Body of pancreas (tissue), 4 donors: Measurements from ENCODE around the gene ALDH1B1. TPM values are rescaled to one million over a fixed set of nuclear protein-coding genes. Genes with fewer than 3 reads are reported as not detected.

Experiments
- ATAC-seq: fragments of 150-250 bp; one replicate; pipeline ENCODE4 v1.9.1; 2016
- DNase-seq, 4 donors: peaks; one replicate each; pipeline ENCODE4 v3.0.0-alpha.2; 2019
- H3K27ac ChIP-seq, 4 donors: fragments of 200-600 bp; sonication (generic); 1 replicate in 3 of 4; 2 replicates in 1 of 4; pipeline versions ENCODE4 v1.5.1 to v1.6.1; 2016 to 2019; ENCODE audit warnings: mild to moderate bottlenecking in 1 of 4, mixed read lengths in 1 of 4, moderate library complexity in 1 of 4
- H3K27me3 ChIP-seq, 2 donors: fragments of 200-600 bp; sonication (generic); one replicate each; pipeline ENCODE4 v1.6.0; 2016; ENCODE audit warnings: mild to moderate bottlenecking in 1 of 2
- H3K36me3 ChIP-seq, 2 donors: fragments of 200-600 bp; sonication (generic); replicated peaks in 1 of 2; 2 replicates each; pipeline ENCODE4 v1.5.1; 2016; ENCODE audit warnings: low read depth in 2 of 2; ENCODE audit not compliant: insufficient read depth in 1 of 2
- H3K4me1 ChIP-seq: fragments of 200-600 bp; sonication (generic); one replicate; pipeline ENCODE4 v1.6.0; 2016
- H3K4me3 ChIP-seq, 2 donors: fragments of 200-600 bp; sonication (generic); 1 replicate in 1 of 2; 2 replicates in 1 of 2; pipeline ENCODE4 v1.5.1; 2016 to 2019
- H3K9me3 ChIP-seq, 3 donors: fragments of 200-600 bp; sonication (generic); 1 replicate in 2 of 3; 2 replicates in 1 of 3; pipeline ENCODE4 v1.5.1; 2016
- POLR2A ChIP-seq, 3 donors: fragments of 450-650 bp; IDR thresholded peaks; one replicate each; pipeline ENCODE4 v1.6.1; 2016; ENCODE audit warnings: antibody characterized with exemption in 3 of 3, mild to moderate bottlenecking in 2 of 3
- WGBS, 2 donors: methylation state at CpG; one replicate each; pipeline ENCODE4 v1.1.5; 2017; 5-methylcytosine and 5-hydroxymethylcytosine counted together
- intact Hi-C: fragments of 100-400 bp; cut with DNase I; formaldehyde crosslinking; loops from one replicate; pipeline ENCODE4 v1.15.1; 2023
- total RNA-seq, 2 donors: library from RNA; depleted of rRNA; stranded (reverse); fragments of >200 nt; gene quantifications; one replicate each; pipeline ENCODE4 v1.1.0, GENCODE V29; 2016
- TF ChIP-seq, protein P1 (sequence below), 7 experiments: fragments of 450-650 bp in 4 of 7; fragments of 200-600 bp in 3 of 7; sonication (generic) in 3 of 7; IDR thresholded peaks; one replicate each; pipeline ENCODE4 v1.5.1; 2016 to 2019; ENCODE audit warnings: antibody characterized with exemption in 7 of 7

The ALDH1B1 gene
- total RNA-seq, 2 donors from 2014 or later, result 11.7 to 17.5 TPM

DNA sequence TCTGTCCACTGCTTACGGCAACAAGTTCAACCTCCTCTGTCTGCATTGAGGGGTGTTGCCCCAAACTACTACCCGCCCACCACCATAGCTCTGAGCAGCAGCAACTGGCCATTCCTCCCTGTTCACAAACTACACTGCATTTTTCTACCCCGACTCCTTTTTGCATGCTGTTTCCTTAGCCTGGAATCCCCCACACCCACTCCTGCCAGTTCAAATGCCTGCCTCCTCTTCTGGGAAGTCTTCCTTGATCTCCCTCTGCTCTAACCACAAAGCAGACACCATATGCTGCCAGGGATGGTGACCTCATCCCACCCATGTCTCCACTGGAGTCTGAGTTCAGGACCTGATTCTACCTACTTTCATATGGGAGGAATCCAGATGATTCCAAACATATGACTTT, 13.3 kb downstream of the ALDH1B1 start:
- Histone ChIP-seq H3K27me3 (no peaks in the 10 kb centered on the region), H3K4me3 (no peak overlapping the region), H3K27ac (no peak overlapping the region), H3K9me3 (no peaks in the 10 kb centered on the region), H3K36me3 (no peaks in the 10 kb centered on the region), H3K4me1 (no peaks in the 10 kb centered on the region)
- DNase-seq, result no peak
- no peak for ATAC-seq
- no peak for TF ChIP-seq POLR2A (IDR thresholded peaks at IDR 0.05)
- TF ChIP-seq, protein P1, sequence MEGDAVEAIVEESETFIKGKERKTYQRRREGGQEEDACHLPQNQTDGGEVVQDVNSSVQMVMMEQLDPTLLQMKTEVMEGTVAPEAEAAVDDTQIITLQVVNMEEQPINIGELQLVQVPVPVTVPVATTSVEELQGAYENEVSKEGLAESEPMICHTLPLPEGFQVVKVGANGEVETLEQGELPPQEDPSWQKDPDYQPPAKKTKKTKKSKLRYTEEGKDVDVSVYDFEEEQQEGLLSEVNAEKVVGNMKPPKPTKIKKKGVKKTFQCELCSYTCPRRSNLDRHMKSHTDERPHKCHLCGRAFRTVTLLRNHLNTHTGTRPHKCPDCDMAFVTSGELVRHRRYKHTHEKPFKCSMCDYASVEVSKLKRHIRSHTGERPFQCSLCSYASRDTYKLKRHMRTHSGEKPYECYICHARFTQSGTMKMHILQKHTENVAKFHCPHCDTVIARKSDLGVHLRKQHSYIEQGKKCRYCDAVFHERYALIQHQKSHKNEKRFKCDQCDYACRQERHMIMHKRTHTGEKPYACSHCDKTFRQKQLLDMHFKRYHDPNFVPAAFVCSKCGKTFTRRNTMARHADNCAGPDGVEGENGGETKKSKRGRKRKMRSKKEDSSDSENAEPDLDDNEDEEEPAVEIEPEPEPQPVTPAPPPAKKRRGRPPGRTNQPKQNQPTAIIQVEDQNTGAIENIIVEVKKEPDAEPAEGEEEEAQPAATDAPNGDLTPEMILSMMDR (IDR thresholded peaks at IDR 0.05), result no peak
- 39 to 73% methylated on average over 3 of the region's 3 CpGs for WGBS, 2 donors
- intact Hi-C loops, result loop anchor here (10.0 kb wide), 1 partner anchor 661 kb away; no protein-coding TSS in a partner anchor

GRCh38 chr9:38406476-38407186, 14.1 kb downstream of the ALDH1B1 start:
- 83% methylated on average over 9 of the region's 9 CpGs for WGBS, 2 donors
- Histone ChIP-seq H3K4me3 (no peak overlapping the region), H3K27me3 (no peaks in the 10 kb centered on the region), H3K9me3 (no peaks in the 10 kb centered on the region), H3K4me1 (no peaks in the 10 kb centered on the region), H3K36me3 (no peaks in the 10 kb centered on the region), H3K27ac (no peak overlapping the region)
- no peak for TF ChIP-seq POLR2A (IDR thresholded peaks at IDR 0.05)
- TF ChIP-seq, protein P1 (IDR thresholded peaks at IDR 0.05), result no peak
- DNase-seq (no peak), ATAC-seq (no peak)
- intact Hi-C loops, result loop anchor here (10.0 kb wide), 1 partner anchor 662 kb away; no protein-coding TSS in a partner anchor

- Histone ChIP-seq H3K4me1 (no peaks in the 10 kb centered on the region), H3K4me3 (no peak overlapping the region), H3K9me3 (no peaks in the 10 kb centered on the region), H3K36me3 (no peaks in the 10 kb centered on the region), H3K27me3 (no peaks in the 10 kb centered on the region), H3K27ac (no peak overlapping the region)
- no peak for TF ChIP-seq POLR2A (IDR thresholded peaks at IDR 0.05)
- DNase-seq, result no peak
- intact Hi-C loops, result loop anchor here (10.0 kb wide), 1 partner anchor 664 kb away; no protein-coding TSS in a partner anchor
- no peak for ATAC-seq
- WGBS, 2 donors, result 31 to 44% methylated on average over 4 of the region's 4 CpGs
These were observed 16.2 kb downstream of the ALDH1B1 start for GRCh38 chr9:38408719-38409118.

DNA sequence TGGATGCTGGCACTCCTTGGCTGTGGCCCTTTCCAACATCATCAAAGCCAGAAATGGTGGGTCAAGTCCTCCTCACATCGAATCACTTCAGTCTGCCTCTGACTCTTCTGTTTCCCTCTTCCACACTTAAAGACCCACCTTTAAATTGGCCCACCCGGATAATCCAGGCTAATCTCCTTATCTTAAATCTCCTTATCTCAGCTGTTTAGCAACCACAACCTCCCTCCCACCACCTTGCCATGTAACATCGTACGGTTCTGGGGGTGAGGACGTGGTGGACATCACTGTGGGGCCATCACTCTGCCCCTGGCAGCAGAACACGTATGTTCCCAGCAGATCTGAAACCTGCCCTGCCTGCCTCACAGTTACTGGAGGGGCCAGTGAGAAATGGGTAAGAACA, 20.2 kb downstream of the ALDH1B1 start:
- TF ChIP-seq POLR2A (IDR thresholded peaks at IDR 0.05), result no peak
- TF ChIP-seq, protein P1 (IDR thresholded peaks at IDR 0.05), result no peak
- Histone ChIP-seq H3K4me3 (no peak overlapping the region), H3K9me3 (no peaks in the 10 kb centered on the region), H3K36me3 (no peaks in the 10 kb centered on the region), H3K27me3 (no peaks in the 10 kb centered on the region), H3K27ac (no peak overlapping the region), H3K4me1 (no peaks in the 10 kb centered on the region)
- ATAC-seq (no peak), DNase-seq (no peak)
- 58 to 64% methylated on average over 6 of the region's 6 CpGs for WGBS, 2 donors
- intact Hi-C loops, result no loop called here

GRCh38 chr9:38413283-38413682, 20.8 kb downstream of the ALDH1B1 start:
- TF ChIP-seq, protein P1 (IDR thresholded peaks at IDR 0.05), result no peak
- no peak for TF ChIP-seq POLR2A (IDR thresholded peaks at IDR 0.05)
- H3K9me3 ChIP-seq, result no peaks in the 10 kb centered on the region
- H3K36me3 ChIP-seq, result no peaks in the 10 kb centered on the region
- no peaks in the 10 kb centered on the region for H3K27me3 ChIP-seq
- no peak overlapping the region for H3K4me3 ChIP-seq
- intact Hi-C loops, result no loop called here
- 57 to 72% methylated on average over 7 of the region's 7 CpGs for WGBS, 2 donors
- no peak for ATAC-seq
- no peaks in the 10 kb centered on the region for H3K4me1 ChIP-seq
- no peak for DNase-seq
- H3K27ac ChIP-seq, result no peak overlapping the region
